Activated CD8-positive, alpha-beta memory T cell treated with anti-CD3 and anti-CD28 coated beads for 36 hours (primary cell): ENCODE data around the gene PRR11. TPM values are rescaled to one million over a fixed set of nuclear protein-coding genes. Genes with fewer than 3 reads are reported as not detected.
"Not testable (repeated sequence)": the region's sequence is repeated elsewhere in the genome, so short reads cannot be mapped to it uniquely, and the experiment has no call there.

ENCODE experiments used
- CTCF ChIA-PET: fragments of 350-600 bp; sonication (Branson Sonifier 250); formaldehyde crosslinking; loops from one replicate; lab custom pipeline; 2021; ENCODE audit warnings: antibody characterized with exemption; lab: Charles Lee
- POLR2A ChIA-PET: fragments of 350-600 bp; sonication (Branson Sonifier 250); formaldehyde crosslinking; loops from one replicate; lab custom pipeline; 2021; ENCODE audit warnings: antibody characterized with exemption; lab: Charles Lee
- total RNA-seq, 2 experiments: library from RNA; stranded (reverse); gene quantifications; one replicate each; pipeline ENCODE4 v1.2.3, GENCODE V29; 2021

Gene PRR11
- 10 to 100 TPM; 43.0 to 43.5 TPM for total RNA-seq

DNA sequence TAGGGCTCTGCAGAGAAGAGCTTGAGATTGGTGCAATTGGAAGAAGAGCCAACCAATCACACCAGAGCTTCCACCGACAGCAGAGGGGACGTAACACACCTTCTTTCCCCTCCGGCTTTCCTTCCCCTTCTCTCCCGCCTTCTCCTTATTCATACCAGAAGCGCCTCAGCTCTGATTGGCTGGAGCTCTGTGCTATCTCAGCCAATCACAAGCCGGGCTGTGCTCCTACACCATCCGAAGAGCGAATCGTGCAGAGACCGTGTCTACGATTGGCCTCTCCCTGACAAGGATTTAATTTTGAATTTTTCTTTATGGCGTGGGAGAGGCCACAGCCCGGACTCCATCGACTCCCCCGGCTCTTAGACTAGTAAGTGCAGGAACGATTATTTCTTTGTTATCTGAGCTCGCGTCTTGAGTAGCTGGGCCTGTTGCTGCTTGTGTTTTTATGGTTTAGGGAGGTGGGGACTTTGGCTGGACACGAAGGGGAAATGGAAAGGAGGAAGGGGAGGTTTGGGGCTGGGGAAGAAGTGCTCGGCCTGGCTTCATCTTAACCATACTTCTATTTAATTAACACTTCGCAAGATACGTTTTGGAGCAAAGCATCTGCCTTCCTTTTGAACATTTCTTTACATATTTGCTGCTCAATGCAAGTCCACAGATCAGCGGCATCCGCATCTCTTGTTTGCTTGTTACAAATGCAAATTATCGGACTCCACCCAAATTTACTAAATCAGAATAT lies at the start of gene PRR11:
PRR11 (plus strand) TSS at position 308 of the 739 bp plus-strand sequence. CDS start 14,007 bp downstream, outside the sequence.
- CTCF ChIA-PET: interaction anchor here (0.6 kb wide), 1 partner anchor 104 kb away, joined by 3 read pairs; no protein-coding TSS in a partner anchor
- POLR2A ChIA-PET: interaction anchor here (0.6 to 2.1 kb wide), 3 partner anchors 15 to 551 kb away, joined by 3 to 19 read pairs (median 7); partner anchors contain the start of gene TRIM37

DNA sequence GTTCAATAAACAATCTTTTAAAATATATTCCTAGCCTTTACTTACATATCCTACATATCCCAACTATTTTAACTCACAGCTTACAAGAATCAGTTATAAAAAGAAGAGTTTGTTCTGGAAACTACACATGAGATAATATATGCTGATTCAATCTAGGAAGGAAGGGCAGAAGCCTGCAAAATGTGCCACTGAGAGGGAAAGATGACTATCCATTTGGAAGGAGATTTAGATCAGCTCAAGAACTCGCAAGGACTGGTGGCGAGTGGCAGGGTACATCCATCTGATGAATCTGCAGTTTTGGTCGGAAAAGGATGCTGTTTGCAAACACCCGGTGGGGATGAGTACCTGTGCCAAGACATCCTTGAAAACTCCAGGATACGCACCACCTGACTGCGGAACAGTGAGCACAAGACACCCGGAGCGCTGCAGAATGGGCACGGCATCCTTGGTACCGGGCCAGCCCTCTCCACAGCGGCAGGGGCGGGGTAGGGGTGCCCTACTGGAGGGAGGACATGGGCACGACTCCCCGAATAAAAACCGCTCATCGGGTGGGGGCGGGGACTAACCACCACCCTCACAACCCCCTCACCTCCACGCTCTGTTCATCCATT lies 49.6 kb upstream of the PRR11 start:
- ChIA-PET CTCF (interaction anchor here (1.6 to 2.5 kb wide), 2 partner anchors 45 to 587 kb away, joined by 3 to 7 read pairs; no protein-coding TSS in a partner anchor), POLR2A (interaction anchor here (1.3 to 2.1 kb wide), 3 partner anchors 46 to 474 kb away, joined by 6 to 19 read pairs (median 9); partner anchors contain the start of genes PRR11 and SKA2)

DNA sequence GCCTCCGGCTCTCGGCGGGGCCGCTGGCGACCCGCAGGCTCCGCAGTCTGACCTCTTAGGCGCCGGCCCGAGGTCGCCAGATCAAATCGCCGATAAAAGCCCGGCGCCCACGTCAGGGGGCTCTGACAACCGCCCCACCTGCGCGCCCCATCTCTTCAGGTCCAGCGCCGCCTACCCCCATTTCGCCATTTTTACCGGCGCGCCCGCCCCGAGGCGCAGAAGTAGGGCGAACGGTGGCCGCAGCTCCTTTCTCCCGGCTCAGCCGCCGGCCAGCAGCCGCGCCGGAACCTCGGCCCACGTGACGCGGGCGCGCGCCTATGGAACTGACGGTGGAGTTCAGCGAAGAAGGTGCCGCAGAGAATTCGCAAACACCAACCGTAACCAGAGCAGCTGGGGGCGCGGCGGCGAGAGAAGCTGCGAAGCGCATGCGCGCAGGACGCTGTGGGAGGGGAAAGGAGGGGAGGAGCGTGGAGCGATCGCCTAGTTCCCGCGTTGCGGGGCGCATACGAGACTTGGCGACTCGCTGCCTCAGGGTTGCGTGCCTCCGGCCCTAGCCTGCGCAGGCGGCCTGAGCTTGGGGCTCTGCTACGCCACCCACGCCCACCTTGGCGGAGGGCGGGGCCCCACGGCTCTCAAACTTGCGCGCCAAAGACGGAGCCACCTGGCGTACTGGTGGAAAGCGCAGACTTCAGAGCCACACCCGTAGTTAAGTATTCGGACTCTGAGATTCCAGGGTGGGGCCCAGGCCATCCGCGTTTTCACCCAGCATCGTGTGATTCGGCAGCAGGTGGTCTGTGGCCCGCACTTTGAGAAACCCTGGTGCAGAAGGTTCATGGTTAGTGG lies 48.9 kb upstream of the PRR11 start, which contains the start of gene TRIM37:
TRIM37 (minus strand) TSS at position 418 of the 843 bp plus-strand sequence. CDS start 419 bp downstream, outside the sequence.
- POLR2A ChIA-PET: interaction anchor here (0.6 to 2.1 kb wide), 4 partner anchors 45 to 475 kb away, joined by 3 to 19 read pairs (median 8); partner anchors contain the start of genes PRR11, SKA2 and SMG8
- CTCF ChIA-PET: interaction anchor here (0.6 to 2.5 kb wide), 3 partner anchors 44 to 588 kb away, joined by 3 to 7 read pairs (median 3); no protein-coding TSS in a partner anchor

DNA sequence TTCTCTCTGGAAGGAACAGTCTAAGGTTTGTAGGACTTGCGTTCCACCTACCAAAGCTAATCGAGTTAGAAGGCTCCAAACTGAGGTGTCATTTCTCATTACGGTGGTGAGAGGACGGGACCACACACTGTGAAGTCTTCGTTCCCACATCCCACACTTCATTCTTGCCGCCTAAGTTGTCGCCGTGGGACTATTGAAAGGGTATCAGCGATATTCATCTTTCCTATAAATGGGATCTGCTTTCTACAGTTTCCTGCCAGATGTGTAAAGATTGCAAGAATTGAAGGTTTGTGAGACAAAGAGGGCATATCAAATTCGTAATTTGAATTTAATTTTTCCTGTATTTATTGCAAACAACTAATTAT lies 48.3 kb upstream of the PRR11 start:
- POLR2A ChIA-PET: interaction anchor here (0.6 to 2.1 kb wide), 4 partner anchors 45 to 475 kb away, joined by 3 to 19 read pairs (median 8); partner anchors contain the start of genes PRR11, SKA2 and SMG8
- CTCF ChIA-PET: interaction anchor here (0.6 to 1.6 kb wide), 2 partner anchors 43 to 59 kb away, joined by 3 read pairs; no protein-coding TSS in a partner anchor

DNA sequence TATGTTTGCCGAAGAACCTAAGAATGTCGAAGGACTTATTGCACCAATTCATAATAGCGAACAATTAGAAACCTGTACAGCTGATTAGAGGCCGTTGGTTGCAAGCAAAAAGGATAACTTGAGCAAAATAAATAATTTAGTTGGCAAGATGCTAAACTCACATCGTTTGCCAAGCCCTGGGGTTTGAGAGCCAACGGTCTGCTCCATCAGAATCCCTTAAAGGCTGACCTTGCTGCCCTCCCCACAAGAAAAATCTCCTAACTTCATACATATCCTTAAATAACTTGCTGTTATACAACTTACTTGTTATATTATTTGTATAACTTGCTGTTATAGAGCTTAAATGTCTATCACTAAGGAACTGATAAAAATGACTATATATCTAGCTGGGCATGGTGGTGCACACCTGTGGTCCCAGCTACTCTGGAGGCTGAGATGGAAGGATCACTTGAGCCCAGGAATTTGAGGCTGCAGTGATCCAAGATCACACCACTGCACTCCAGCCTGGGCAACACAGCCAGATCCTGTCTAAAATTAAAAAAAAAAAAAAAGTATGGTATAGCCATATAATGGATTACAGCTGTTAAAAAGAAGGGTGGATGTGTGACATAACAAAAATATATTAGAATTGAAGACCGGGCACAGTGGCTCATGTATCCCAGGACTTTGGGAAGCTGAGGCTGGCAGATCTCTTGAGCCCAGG lies 47.0 kb upstream of the PRR11 start:
- CTCF ChIA-PET: interaction anchor here (0.7 kb wide), 1 partner anchor 54 kb away, joined by 4 read pairs; no protein-coding TSS in a partner anchor
- POLR2A ChIA-PET: no interaction called here

DNA sequence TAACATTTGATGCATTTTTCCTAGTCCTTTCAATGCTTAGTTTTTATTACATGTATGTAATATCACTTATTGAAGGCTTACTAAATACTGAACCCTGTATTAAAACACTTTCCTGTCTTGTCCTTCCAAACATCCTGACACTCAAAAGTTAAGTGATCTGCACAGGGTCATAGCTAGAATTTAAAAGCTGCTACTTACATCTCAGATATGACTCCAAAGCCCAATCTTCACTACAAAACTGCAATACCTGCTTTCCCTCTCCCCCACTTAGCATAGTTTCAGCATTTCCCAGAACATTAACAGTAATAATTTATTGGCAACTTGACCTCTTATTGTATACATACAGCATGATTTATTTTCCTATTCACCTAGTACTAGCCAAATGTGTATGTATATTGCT lies 44.6 kb upstream of the PRR11 start:
- CTCF ChIA-PET: no interaction called here

DNA sequence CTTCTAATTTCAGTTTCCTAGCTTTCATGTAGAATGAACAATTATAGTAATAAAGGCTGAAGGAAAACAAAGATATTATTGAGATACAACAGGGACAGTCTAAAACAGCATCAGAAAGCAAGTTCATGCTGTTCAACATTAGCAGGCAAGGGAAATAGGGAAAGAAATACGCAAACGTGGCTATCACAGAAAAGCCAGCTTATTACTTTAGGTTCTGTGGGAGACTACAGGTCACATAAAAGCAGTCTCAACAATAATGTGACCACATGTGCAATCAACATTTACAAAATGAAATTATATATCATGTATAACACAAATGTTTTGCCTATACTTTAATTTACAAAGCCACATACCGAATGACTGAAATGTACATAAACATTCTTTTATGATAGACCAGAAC lies 44.0 kb upstream of the PRR11 start:
- POLR2A ChIA-PET: no interaction called here
- CTCF ChIA-PET: interaction anchor here (0.7 kb wide), 1 partner anchor 9 kb away, joined by 4 read pairs; no protein-coding TSS in a partner anchor

More for the DNA sequence above, 44.6 kb upstream of the PRR11 start:
- POLR2A ChIA-PET: no interaction called here

DNA sequence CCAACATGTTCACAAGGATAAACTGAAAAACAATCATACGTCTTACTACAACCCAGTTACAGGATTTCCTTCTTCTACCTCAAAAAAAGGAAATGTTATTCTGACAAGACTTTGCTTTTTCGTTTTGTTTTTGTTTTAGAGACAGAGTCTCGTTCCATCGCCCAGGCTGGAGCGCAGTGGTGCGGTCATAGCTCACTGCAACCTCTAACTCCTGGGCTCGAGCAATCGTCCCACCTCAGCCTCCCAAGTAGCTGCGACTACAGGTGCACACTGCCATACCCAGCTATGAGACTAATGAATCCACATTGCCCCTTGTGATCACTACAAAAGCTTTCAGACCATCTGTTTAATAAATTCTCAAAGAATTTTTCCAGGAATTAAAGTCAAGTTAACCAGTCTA lies 40.1 kb upstream of the PRR11 start:
- ChIA-PET CTCF (no interaction called here), POLR2A (no interaction called here)

DNA sequence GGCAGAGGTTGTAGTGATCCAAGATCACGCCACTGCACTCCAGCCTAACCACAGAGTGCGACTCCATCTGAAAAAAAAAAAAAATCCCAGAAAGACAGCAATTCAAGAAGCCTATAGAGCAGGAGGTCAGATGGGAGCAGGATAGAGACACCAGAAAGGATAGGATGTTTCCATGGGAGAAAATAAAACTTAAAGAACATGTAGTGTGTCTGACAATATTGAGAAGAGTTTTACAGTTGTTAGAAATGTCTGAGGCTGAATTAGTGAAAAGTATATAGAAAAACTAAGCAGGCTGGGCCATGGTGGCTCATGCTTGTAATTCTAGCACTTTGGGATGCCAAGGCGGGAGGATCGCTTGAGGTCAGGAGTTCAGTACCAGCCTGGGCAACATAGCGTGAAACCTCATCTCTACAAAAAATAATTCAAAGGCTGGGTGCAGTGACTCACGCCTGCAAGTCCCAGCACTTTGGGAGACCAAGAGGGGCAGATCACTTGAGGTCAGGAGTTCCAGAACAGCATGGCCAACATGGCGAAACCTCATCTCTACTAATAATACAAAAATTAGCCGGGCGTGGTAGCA lies 33.6 kb upstream of the PRR11 start:
- POLR2A ChIA-PET: no interaction called here
- CTCF ChIA-PET: no interaction called here

DNA sequence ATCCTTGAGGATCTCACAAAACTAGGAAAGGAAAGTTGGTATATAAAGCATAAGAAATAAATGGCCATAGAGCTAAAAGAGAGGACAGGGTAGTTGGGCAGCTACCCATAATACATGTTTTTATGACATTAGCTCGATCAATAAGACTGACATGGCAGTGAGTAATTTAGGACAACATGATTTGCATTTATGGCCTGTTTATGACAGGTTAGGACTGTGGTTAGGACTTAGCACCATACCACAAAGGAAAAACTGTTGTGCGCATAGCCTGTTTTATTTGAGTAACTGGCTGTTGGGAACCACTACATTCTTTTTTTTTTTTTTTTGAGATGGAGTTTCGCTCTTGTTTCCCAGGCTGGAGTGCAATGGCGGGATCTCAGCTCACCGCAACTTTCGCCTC lies 30.9 kb upstream of the PRR11 start:
- CTCF ChIA-PET: no interaction called here

DNA sequence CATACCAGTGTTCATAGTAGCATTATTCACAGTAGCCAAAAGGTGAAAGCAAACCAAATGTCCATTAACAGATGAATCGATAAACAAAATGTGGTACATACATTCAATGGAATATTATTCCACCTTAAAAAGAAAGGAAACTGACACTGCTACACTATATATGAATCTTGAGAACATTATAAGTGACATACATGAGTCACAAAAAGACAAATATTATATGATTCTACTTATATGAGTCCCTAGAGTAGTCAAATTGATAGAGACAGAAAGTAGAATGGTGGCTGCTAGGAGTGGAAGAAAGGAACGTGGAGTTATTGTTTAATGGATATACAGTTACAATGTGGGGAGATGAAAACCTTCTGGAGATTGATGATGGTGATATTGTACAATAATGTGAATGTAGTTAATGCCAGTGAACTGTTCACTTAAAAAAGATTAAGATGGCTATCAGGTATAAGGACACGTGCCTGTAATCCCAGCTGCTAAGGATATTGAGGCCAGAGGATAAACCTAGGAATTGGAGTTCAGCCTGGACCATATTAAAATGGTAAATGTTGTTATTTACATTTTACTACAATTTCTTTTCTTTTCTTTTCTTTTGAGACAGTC lies 28.6 kb upstream of the PRR11 start:
- CTCF ChIA-PET: no interaction called here
- POLR2A ChIA-PET: no interaction called here

More for the DNA sequence above, 30.9 kb upstream of the PRR11 start:
- POLR2A ChIA-PET: no interaction called here

DNA sequence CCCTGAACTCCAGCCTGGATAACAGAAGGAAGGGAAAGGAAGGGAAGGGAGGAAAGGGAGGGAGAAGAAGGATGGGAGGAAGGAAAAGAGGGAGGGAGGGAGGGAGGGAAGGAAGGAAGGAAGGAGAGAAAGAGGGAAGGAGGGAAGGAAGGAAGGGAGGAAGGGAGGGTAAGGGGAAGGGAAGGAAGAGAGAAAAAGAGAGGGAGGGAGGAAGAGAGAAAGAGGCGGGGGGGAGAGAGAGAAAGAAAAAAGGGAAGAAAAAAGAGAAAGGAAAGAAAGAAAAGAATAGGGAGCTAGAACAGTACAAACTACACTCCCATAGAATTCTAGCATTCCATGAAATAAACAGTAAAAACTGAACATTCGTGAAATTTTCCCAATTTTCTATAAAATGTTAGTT lies 25.7 kb upstream of the PRR11 start:
- CTCF ChIA-PET: no interaction called here
- POLR2A ChIA-PET: no interaction called here

DNA sequence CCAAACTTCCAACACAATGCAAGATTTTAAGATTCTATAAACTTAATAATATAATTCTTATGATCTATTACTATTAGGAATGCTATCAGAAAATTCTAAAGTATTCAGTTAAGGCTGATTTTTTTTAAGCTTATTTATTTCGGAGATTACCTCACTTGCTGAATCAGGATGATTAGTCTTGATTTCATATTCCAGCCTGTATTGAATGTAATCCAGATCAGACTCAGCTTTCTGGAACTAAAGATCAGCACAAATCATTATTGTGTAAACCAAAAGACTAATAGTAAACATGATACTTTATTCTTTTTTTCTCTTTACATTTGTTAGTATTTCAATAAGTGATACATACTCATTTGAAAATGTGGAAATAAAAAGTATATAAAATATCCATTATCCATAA lies 24.4 kb upstream of the PRR11 start:
- POLR2A ChIA-PET: no interaction called here
- CTCF ChIA-PET: no interaction called here

DNA sequence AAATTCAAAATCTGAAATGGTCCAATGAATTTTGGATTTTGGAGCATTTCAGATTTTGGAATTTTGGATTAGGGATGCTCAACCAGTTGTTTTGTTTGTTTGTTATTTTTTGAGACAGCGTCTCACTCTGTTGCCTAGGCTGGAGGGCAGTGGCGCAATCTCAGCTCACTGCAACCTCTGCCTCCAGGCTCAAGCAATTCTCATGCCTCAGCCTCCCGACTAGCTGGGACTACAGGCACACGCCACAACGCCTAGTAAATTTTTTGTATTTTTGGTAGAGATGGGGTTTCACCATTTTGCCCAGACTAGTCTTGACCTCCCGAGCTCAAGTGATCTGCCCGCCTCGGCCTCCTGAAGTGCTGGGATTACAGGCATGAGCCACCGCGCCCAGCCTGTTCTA lies 17.2 kb upstream of the PRR11 start:
- POLR2A ChIA-PET: not testable (repeated sequence)

DNA sequence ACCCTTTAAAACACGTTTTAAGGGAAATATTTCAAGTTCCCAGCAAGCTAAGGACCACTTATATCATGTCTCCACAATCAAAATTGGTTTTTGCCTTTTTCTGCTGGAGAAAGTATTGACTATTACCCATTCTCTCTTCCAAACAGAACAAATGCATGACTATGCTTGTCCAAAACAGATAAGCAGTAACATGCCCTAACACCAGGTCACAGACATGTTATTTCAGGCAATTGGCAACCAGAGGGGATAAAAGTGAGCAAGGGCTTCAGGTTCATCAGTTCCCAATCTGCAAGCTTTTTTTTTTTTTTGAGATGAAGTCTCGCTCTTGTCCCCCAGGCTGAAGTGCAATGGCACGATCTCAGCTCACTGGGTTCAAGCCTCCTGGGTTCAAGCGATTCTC lies 15.6 kb upstream of the PRR11 start:
- ChIA-PET POLR2A (interaction anchor here (1.0 kb wide), 1 partner anchor 21 kb away, joined by 7 read pairs; no protein-coding TSS in a partner anchor), CTCF (interaction anchor here (0.7 kb wide), 1 partner anchor 16 kb away, joined by 3 read pairs; no protein-coding TSS in a partner anchor)

More for the DNA sequence above, 17.2 kb upstream of the PRR11 start:
- CTCF ChIA-PET: not testable (repeated sequence)

DNA sequence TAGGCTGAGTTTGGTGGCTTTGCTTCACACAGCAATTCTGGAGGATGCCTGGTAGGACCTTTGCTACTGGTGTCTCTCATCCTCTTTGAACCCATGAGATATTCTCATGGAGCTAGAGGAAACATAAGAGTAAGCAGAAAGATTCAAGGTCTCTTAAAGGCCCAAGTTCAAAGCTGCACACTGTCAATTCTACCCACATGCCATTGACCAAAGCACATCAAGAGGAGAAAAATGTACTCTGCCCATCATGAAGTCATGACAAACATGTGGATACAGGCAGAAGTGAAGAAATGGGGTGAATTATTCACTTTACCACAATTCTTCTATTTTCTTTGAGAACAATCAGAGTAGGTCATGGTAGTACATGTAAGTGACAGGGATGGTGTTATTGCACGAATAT lies 13.7 kb upstream of the PRR11 start:
- CTCF ChIA-PET: interaction anchor here (0.6 kb wide), 1 partner anchor 13 kb away, joined by 3 read pairs; no protein-coding TSS in a partner anchor
- POLR2A ChIA-PET: no interaction called here

DNA sequence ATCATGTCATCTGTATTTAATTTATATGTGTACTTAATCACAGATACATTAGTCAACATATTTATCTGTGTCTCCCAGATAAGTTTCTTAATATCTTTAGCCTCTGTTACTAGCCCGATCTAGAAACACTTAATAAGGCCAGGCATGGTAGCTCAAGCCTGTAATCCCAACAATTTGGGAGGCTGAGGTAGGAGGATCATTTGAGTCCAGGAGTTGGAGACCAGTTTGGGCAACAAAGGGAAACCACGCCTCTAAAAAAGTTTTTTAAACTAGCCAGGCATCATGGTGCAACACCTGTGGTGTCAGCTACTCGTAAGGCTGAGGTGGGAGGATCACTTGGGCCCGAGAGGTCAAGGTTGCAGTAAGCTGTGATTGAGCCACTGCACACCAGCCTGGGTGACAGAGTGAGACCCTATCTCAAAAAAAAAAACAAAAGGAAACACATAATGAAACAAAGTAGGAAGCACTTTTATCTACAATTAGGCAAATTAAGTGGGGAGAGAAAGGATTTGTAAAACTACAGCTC lies 9.9 kb upstream of the PRR11 start:
- POLR2A ChIA-PET: no interaction called here
- CTCF ChIA-PET: no interaction called here
